Activated T-cell treated with anti-CD3 and anti-CD28 coated beads for 48 hours (primary cell): ENCODE results near the gene NHERF1.

Experiments used
- DNase-seq: peaks from one replicate; pipeline ENCODE4 v3.0.0-alpha.2; 2020; ENCODE audit warnings: low read depth

The NHERF1 gene

DNA sequence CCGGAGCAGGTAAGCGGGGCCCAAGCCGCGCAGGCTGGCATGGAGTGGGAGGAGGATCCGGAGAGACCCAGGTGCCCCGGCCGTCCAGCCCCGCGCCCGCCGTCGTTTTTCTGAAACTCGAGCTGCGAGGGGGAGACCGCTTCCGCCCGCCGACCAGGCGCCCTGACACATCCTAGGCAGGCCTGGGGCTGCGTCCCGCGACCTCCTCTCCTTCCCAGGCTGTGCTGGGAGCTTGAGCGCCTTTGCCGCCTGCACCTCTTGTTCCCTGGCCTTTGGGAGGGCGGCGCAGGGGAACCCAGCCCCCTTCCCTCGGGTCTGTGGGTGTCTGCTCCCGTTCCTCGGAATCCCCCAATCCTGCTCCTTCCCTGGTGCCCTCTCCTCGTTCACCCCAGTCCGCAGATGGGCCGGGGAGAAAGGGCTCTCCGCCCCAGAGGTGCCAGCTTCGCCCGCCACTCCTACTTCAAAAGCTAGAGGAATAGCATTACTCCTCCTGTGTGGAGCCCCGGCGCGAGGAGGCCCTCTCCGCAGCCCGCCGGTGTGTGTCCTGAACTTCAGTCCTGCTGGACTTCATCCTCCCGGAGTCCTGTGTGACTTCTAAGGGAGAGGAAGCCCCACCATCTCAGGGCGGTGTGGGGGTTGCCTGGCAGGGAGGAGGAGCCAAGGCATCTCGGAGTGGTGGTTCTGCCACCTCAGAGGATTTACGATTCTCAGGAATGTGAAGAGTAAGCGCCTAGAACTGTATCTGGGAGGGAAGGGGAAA lies 1.0 kb downstream of the NHERF1 start:
- no peak for DNase-seq

DNA sequence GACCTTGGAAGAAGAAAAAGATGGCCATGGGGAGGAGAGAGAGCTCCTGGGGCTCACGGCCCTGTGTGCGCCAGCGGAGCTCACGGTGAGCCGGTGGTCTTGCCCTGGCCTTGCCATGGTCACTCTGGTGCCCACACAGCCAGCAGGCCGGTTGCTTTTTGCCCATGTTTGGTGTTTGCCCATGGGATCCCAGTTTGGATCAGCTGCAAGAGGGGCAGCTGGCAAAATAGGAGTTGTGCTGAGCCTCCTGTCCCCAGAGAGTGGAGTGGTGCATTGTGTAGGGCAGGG lies 1.6 kb downstream of the NHERF1 start:
- no peak for DNase-seq

DNA sequence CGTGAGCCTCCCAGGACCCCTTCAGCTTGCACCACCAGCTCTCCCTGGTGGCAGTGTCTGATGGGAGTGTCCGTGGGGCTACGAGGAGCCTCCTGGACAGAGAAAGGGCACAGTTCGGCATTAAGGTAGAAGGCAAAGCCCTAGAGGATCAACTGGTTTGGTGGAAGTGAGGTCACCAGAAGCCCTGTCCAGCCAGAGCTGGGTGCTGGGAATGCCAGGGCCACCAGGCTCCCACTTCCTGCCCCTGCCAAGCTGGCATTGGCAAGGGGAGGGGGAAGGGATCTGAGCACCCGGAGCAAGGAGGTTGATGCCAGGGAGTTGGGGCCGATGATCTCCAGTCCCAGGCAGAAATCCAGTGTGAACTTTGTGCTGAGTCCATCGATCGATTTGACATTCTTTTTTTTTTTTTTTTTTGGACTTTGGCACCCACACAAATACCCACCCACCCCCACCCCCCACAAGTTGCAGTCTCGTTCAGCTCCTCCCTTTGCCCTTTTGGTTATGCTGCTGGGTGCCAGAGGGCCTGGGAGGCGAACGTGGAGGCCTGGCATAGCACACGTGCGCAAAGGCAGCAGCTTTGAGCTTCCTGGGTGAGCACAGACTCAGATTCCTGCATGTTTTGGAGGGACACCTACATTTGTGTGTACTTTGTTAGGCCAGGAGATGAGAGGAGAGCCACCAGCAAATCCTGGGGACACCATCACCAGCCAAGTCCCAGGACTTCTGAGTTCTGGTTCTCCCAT lies 2.1 kb downstream of the NHERF1 start:
- DNase-seq, result no peak

DNA sequence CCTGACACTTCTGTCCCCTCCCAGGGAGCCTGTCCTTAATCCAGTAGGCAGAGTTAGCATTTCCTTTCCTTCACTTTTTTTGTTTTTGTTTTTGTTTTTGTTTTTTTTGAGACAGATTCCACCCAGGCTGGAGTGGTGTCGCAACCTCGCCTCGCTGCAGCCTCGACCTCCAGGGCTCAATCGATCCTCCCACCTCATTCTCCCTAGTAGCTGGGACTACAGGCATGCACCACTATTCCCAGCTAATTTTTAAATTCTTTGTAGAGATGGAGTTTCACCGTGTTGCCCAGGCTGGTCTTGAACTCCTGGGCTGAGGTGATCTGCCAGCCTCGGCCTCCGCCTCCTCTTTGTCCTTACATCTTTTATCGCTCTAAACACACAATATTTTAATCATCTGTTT lies 4.0 kb downstream of the NHERF1 start:
- no peak for DNase-seq

DNA sequence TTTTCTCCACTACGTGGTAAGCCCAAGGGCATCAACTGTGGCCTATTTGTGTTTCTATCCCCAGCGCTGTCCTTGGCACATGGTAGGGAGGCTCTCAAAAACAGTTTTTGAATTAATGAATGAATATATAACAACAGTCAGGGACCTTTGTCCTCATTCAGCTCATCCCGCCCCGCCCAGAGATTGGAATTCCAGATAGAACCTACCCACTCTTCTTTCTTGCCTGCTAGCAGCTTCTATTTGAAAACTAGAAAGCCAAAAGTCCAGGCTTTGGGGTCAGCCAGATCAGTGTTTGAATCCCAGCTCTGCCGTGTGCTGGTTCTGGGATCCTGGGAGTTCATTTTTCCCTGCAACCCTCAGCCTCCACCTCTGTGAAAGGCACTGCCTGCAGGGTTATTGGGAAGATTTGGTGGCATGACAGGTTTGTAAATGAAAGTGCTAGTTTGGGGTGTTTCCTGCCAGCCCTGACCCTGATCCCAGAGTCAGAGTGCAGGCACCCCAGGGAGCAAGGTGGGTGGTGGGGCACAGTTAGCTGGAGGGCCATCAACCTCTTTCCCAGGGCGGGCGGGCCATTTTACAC lies 4.5 kb downstream of the NHERF1 start:
- no peak for DNase-seq

DNA sequence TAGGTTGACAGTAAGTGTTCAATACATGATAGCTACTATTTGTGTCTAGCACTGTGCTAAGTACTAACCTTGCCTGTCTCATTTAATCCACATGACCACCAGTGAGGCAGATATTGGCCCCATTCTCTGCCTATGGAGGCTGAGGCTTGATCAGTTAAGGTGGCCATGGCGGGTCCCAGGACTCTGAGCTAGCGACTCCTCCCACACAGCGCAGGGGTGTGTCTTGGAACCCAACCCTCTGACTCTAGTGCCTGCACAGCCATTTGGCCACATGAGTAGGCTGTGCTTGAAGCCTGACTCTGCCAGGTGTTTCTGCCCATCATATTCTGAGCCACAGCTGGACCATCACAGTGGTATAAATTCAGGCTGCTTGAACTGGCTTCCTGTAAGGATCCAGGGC lies 6.4 kb downstream of the NHERF1 start:
- DNase-seq, result no peak

DNA sequence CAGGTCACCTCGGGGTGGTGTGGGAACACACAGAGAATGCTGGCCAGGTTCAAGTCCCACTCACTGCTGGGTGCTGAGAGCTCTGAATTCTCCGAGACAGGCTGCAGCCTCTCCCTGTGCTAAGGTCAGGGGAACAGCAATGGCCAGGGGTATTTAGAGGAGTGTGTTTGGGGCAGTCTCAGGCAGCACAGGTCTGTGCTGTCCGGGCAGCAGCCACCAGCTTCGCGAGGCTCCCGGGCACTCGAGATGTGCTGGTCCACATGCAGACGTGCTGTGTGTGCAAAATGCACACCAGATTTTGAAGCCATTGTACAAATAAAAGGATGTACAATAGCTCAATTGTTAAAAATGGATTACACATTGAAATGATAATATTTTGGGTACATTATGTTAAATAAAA lies 7.1 kb downstream of the NHERF1 start:
- DNase-seq, result no peak

DNA sequence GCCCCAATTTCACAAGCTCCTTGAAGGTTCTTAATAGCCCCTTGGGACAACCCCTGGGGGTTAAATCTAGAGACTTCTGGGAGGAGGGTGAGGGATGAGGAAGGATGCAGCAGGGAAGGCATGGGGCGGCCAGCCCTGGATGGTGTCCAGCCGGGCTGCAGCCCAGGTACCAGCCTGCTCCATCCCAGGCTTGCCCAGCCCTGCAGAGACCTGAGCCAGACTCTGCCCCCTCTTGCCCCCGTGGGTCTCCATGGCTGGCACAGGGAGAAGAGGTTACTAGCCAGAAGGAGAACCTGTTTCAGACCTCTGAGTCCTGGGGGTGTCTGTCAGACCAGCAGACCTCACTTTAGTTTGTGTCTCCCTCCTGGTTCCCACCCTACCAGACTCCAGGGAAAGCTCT lies 8.5 kb downstream of the NHERF1 start:
- no peak for DNase-seq

DNA sequence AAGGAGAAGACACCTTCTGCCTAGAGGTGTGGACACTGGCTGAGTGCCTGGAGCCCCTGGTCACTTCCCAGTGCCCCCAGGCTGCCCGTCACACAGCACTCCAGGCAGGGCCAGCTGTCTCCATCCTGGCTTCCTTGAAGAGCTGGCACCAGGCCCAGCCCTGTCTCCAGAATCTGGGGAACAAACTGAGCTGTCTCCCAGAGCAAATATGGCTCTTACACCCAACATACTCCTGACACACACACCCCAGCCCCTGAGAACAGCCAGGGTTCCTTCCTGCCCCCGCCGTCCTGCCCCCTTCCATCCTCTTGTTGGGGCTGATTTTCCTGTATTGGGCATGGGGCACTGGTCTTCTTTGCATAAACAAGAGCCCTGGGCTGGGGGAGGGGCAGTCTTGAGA lies 9.1 kb downstream of the NHERF1 start:
- DNase-seq, result no peak

DNA sequence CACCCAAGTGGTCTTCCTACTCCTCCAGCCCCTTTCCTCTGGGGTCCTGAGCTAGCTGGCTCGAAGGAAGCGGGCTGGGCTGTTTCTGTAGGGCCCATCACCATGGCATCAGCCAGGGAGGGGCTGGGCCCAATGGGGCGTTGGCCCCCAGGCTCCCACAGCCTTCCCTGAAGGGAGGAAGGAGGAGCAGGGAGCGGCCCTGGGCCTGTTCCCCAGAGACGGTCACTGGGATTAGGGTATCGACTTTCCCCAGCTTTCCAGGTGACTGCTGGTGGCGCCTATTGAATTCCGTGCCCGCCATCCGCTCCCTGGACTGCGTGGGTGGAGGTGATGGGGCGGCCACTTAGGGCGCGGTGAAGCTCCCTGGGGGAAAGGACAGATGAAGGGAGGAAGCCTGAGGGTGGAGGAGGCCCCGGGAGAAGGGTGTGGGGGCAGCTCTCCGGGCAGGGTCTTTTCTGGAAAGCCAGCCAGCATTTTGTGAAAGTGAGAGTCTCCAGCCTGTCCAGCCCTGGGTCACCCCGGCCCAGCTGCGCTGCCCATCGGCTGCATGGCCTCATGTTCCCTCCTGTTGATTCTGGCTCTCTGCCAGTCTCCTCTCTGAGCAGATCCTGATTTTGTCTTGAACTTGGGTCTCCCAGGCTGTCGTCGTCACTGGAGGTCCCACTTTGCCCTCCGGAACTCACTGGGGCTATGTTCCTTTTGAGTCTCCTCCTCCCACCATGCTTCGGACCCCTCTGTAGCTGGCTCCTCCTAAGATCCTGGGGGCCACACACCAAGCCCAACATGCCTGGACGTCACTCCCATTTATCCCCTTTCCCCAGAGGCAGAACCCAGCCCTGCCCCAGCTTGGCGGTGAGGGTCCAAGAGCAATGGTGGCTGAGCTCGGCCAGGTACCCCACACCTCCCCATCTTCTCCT lies 9.8 kb downstream of the NHERF1 start:
- DNase-seq, result no peak

DNA sequence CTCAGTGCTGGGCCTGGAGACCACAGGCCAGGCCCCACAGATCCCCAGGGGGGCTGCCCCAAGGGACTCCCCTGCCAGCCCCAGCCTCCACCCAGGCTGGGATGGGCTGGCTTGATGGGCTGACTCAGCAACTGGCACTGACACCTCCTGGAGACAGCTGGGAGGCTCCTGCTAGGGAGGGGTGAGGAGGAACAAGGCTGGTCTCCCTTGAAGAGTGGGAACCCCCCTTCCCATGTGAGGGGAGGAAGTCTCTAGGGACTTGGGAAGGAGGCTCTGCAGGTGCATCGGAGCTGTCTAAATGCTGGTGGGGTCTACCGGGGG lies 10.4 kb downstream of the NHERF1 start:
- no peak for DNase-seq

DNA sequence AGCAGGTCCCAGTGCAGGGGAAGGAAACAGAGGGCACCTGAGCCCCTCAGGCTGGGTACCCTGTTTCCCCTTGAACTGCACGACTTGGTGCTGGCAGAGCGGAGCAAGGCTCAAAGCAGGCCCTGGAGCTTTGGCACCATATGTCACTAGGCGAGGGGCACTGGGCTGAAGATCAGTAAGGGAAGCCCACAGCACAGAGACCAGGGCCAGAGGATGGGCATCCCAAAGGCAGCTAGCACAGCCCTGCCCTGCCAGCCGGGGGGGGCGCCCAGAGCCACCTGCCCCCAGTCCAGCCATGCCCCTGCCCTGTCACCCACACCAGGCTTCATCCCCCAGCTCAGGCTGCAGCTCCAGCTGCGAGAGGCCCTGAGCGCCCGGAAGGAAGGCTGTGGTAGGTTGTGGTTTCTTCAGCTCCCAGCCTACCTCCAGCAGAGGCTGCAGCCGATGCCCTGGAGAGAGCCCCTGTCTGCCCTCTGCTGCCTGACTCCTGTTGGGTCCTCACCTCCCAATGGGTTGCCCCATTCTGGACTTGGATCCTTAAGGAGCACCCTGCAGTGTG lies 10.9 kb downstream of the NHERF1 start:
- DNase-seq, result no peak

DNA sequence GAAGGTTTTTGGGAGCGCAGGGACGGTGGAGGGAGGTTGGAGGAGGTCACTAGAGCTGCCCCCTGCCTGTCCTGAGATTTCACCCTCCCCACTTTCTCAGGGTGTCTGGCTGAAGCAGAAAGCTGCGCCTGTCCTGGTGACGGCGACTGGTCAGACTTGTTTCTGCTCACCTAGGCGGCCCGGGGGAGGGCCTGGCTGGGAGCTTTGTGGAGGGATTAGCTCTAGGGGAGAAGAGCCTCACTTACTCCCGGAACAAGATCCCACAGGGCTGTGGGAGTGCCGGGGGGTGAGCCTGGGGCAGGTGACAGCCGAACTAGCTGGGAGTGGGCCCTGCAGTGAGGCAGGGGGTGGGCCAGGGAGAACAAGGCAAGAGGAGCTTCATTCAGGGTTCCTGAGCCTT lies 11.5 kb downstream of the NHERF1 start:
- no peak for DNase-seq

DNA sequence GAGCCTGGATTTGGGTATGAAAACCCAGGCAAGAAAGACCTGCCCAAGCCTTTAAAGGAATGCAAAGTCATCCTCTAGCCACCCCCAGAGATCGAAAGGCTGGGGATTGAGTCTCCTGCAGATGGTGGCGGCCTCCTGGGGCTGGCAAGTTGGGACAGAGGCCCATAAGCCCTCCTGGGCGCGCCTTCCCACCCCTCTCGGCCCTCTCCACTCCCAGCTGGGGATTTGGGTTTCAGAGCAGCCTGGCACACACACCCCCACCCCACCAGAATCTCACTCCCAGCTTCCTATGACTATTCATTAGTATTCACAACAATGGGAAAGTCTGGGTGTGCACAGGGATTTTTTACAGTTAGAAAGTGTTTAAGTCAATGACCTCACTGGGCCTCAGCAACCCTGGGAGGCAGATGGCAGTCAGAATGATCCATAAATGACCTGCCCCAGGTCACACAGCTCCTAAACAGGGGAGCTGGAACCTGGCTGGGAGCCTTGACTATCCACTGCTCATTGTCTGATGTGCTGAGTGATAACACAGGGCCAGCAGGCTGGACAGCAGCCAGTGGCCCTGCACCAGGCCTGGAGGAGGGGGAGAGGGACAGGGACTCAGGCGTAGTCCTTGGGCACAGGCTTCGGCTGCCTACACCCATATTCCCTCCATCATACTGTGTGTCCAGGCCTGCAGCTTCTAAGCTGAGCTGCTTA lies 12.1 kb downstream of the NHERF1 start:
- DNase-seq, result no peak

DNA sequence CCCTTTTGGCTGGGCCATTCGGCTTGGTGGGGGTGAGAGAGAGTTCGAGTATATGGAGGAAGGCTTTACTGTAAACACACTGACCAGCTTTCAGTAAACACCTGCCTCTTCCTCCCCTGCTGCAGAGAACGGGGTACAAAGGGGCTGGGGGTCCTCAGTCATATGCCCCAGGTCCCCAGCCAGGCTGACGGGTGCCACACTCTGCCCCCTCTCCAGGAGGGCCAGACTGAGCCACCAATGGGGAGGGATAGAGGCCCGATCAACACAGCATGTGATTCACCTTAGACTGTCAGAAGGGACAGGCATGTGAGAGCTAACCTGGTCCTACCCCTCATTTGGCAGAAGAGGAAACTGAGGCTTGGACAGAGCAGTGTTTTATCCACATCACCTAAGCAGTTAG lies 13.0 kb downstream of the NHERF1 start:
- no peak for DNase-seq

DNA sequence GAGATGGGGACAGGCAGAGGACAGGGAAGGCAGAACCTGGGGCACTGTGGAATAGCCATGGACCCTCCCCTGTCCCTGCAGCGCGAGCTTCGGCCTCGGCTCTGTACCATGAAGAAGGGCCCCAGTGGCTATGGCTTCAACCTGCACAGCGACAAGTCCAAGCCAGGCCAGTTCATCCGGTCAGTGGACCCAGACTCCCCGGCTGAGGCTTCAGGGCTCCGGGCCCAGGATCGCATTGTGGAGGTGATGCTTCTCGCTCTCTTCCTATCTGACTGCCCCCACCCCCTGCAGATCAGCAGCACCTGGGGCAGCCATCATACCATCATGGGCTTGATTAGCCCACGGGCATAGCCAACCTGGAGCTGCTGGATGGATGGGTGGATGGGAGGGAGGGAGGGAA lies 13.5 kb downstream of the NHERF1 start:
- DNase-seq, result no peak

DNA sequence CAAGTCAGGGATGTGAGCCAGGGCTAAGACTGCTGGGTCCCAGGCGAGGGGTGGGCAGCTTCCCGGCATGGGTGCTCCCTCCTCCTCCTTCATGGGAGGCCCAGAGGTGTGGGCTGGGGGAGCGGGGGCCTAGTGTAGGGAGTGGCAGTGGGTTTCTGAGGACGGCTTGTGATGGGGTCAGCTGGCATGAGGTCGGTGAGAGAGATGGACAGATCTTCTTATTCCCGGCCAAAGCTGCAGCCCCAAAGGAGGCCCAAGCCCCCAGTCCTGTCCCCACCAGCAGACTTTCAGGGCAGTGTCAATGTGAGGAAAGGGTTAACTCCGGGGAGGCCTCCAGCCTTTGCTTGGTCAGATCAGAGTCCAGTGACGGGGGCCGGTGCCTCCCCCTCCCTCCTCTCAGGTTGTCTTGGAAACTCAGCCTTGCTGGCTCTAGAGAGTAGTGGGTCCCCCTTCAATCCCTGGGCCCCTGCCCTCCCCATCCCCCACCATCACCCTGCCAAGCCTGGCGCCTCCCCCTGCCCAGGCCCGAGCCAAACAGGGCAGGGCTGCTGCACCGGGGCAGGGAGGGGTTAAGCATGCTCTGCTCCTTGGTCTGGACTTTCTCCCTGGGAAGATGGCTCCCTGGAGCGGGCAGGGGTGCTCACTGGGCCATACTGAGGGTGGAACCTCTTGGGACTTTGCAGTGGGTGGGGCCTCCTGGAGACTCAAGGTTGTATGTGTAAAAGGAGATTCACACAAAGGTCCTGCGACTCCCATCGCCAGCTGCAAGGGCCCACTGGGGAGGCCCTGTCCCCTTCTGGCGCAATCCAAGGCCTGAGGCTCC lies 15.3 kb downstream of the NHERF1 start:
- DNase-seq, result no peak

DNA sequence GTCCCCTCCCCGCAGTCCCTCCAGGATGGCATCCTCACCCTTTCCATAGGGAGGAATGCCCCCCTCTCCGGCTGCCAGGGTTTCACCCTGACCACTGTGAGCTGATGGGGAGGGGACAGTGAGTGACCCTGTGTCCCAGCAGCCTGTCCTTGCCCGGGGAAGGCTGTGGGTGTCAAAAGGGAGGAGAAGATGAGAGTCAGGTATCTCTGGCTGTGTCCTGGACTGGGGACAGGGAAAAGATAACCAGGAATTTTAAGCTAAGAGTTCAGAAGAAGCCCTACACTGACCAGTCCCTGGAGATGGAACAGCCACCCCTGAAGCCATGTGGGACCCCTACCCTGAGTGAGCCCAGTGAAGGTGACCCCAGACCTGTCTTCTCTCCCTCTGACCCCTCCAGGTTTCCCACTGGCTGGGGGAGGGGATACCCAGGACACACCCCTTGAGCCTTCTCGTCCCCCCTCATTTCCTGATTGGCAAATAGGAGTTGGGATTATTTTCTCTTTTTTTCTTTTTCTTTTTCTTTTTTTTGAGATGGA lies 16.4 kb downstream of the NHERF1 start:
- DNase-seq, result no peak

DNA sequence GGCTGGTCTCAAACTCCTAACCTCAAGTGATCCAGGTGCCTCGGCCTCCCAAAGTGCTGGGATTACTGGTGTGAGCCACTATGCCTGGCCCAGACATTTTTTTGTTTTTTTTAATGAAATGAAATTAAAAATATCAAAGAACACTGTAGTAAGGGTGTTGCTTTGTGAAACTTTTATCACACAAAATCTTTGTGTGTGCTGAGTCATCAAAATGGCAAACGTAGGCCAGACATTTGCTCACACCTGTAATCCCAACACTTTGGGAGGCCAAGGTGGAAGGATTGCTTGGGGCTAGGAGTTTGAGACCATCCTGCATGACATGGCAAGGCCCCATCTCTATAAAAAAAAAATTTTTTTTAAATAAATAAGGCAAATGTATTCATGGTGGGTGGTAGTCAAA lies 18.0 kb downstream of the NHERF1 start:
- DNase-seq, result no peak

DNA sequence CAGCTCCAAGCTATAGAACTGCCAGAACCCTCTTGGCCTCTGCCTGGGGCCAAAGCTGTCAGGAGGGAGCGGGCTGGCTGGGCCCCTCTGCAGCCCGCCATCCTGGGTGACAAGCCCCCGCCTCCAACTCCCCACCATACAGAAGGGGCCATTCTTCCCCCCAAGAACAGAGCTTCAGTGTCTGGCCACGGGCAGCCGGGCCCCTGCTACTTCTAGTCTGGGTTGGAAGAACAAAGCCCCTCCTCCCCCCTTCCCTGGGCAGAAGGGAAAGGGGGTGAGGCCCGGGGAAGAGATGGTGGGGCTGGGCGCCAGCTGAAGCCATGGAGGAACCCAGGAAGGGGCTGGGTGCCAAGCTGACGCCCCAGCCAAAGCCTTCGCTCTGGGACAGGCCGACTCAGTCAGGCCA lies 18.7 kb downstream of the NHERF1 start:
- DNase-seq, result no peak
